Activated T-cell treated with anti-CD3 and anti-CD28 coated beads, Interleukin-2, amount 50 U/mL, for 1 hour (primary cell): ENCODE data around the gene CYB5D1.
"Not testable (repeated sequence)": the region's sequence is repeated elsewhere in the genome, so short reads cannot be mapped to it uniquely, and the experiment has no call there.

Experiments
- DNase-seq: peaks from one replicate; pipeline ENCODE4 v3.0.0-alpha.2; 2020

Gene CYB5D1

DNA sequence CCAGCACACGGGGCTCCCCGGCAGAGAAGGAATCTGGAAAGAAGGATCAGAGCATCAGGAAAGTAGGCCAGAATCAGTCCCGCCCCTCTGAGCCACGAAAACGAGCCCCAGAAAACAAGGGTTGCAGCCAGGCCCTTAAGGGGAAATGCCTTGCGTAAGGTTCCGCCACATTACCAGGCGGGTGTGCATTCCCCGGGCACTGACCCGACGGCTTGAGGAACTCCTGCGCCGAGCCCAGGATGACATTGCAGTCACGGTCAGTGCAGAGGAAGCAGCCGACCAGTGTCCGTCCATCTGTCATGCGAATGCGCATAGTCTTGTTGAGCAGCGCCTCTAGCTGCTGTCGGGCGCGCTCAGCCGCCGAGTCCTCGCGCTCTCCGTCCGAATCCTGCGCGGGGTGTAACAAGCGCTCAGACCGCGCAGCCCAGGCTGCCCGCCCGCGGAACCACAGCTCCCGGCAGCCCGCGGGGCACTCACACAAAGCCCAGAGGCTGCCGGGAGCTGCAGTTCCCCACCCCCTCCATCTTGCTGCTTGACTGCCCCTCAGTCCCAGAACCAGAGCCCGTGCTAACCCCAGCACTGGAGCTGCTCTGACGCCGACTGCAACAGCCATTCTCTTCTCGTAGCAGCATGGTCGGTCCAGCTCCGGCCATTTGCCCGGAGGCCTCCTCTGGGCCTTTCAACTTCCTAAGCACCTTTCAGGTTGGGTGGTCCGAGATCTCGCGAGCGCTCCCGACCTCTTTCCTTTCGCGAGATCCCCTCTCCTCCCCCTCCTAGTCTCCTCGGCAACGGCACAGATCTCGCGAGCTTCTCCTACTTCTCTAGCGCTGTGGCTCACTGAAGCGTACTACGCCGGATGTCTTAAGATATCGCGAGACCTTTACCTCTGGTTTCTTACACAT is 741 bp upstream of the CYB5D1 start, which contains the start of gene NAA38:
TSS of gene NAA38 (minus strand) at position 749 of the 902 bp plus-strand sequence. CDS start at position 653, 96 bp downstream.
- DNase-seq: peak; percentile 92

DNA sequence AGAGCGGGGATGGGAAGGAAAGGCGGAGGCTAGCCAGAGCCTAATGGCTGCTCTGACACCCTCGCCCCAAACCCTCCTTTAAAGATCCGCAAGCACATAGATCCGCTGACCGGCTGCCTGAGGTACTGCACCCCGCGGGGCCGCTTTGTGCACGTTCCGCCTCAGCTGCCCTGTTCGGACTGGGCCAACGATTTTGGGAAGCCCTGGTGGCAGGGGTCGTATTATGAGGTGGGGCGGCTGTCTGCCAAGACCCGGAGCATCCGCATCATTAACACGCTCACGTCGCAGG is 663 bp downstream of the CYB5D1 start:
- DNase-seq: peak; percentile 49

DNA sequence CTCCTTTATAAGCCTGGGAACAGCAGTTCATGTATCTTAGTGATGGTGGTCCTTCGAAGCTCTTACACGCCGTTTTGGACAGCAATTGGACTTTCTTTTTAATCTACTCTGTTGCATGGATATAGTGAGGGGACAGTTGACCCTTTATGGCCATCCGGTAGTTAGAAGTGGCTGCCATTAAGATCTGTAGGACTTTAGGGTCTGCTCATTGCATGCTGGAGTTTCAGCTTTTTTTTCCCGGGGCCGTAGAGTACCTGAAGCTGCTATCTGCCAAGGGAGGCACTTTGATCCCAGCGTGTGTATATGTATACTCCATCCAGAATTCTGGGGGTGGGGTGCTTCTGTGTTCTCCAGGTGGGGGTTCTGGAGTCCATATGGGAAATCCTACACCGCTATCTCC is 1.2 kb downstream of the CYB5D1 start:
- no peak for DNase-seq

DNA sequence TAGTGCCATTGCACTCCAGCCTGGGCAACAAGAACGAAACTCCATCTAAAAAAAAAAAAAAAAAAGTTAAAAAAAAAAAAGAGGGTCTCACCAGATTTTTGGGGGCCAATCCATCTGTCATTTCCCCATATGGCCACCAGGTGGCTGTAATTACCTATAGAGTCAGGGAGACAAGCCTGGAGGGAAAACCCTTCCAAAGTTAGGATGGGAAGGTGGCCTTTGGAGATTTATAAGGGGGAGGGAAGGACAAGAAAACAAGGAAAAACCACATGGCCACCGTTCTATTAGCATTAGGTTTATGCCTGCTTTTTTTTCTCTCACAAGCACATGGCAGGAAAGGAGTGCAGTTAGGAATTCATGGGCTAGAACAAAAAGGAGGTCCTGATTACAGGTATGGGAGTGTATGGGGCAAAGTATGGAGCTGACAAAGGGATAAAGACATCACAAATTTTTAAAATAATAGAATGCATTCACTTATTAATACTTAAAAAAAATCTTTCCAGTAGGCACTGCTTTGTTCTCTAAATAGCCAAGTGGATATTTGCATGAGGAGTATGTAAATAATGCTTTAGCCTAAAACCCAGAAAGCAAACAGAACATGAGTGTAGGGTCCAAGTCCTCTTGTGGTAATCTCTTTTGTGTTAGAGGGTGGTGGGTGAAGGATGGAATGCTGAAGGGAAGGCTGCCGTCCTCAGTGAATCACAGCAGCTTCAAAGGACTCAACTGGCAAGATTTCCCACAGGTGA is 5.1 kb downstream of the CYB5D1 start:
- DNase-seq: peak; percentile 40

DNA sequence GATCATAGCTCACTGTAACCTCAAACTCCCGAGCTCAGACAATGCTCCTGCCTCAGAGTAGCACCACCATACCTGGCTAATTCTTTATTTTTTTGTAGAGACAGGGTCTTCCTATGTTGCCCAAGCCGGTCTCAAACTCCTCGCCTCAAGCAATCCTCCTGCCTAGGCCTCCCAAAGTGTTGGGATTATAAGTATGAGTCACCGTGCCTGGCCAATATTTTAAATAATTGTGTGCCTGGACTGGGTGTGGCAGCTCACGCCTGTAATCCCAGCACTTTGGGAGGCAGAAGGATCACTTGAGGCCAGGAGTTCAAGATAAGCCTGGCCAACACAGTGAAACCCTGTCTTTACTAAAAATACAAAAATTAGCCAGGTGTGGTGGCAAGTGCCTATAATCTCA is 6.6 kb downstream of the CYB5D1 start:
- not testable (repeated sequence) for DNase-seq

DNA sequence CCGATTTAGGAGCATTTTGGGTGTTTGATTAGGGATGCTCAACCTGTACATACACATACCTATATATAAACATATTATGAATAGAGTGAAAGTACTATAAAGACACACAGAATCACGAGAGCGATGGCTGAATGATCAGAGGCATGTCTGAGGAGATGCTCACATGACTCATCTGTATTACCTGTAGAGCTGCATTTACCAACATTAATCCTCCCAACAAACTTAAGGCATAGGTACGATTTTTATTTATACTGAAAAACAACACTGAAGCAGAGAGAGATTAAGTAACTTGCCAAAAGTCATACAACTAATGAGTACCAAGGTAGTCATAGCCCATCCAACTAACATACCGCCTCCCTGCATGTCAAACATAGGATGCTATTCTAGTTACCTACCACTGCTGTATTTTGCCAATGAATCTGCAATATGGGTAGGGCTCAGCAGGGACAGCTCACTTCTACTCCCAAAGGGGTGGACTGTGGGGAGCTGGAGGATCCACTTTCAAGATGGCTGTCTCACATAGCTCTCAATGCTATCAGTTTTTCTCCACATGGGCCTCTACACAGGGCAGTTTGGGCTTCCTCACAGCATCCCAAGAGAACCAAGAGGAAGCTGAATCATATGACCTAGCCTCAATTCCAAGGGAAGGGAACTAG is 7.3 kb downstream of the CYB5D1 start:
- DNase-seq: no peak

DNA sequence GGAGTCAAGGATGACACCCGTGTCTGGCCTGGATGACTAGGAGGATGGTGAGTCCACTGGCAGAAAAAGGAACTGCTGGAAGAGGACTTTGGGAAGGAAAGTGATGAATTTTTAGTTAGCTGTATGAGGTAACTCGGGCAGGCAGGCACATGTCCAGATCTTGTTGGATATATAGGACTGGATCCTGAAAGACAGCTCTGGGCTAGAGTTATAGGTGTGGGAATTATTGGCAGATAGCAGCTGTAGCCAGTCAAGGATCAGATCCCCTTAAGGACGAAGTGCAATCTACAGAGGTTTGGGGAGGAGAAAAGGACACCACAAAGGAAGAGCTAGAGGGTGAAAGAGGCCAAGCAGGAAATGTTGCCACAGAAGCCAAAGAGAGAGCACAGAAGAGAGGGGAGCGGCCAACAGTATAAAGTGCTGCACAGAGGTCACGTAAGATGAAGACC is 10.1 kb downstream of the CYB5D1 start:
- no peak for DNase-seq

- no peak for DNase-seq
These were observed 15.2 kb downstream of the CYB5D1 start for GRCh38 chr17:7873051-7873450.

GRCh38 chr17:7875804-7876370 is 18.1 kb downstream of the CYB5D1 start:
- no peak for DNase-seq

DNA sequence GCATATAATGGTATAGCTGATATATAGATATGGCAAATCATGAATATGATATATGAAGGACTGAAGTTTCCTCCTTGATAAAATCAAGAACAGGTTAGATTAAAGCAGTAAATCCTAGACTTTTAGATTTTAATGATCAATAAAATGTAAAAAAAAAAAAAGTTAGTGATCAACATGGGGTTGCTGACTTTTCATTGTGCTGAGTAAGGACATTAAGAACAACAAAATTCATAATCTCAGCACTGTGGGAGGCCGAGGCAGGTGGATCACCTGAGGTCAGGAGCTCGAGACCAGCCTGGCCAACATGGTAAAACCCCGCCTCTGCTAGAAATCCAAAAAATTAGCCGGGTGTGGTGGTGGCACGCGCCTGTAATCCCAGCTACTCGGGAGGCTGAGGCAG is 20.4 kb downstream of the CYB5D1 start:
- no peak for DNase-seq

GRCh38 chr17:7880076-7880868 is 22.5 kb downstream of the CYB5D1 start:
- no peak for DNase-seq

DNA sequence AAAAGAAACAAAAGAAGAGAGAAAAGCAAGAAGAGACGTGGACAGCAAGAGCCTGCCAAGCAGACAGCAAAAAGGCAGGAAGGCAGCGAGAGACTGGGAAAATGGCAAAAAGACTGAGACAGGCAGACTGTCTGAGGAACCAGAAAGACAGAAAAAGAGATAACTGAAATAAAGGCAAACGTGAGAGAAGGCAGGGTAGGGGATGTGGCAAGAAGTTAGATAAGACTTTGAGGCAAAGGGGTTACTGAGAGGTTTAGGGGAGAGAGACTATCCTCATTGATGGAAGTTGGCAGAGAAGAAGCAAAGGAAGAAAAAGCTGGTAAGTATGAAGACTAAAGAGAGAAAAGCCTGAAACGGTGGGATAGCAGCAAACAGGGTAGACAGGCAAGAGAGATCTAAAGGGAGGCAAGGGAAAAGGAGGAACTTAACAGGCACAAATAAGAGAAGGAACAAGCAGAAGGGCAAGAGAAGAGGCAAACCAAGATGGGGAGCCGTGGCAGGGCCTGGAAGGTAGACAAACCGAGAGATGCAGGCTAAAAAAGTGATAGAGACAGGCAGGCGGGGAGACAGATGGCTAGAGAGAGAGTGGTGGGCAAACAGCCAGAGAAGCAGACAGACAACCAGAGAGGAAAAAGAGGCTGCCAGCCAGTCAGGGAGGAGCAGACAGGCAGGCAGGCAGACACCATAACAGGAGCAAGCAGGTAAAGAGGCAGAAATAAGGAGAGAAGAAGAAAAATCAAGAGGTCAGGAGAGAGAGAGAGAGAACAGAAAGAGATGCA is 23.7 kb downstream of the CYB5D1 start:
- DNase-seq: no peak

DNA sequence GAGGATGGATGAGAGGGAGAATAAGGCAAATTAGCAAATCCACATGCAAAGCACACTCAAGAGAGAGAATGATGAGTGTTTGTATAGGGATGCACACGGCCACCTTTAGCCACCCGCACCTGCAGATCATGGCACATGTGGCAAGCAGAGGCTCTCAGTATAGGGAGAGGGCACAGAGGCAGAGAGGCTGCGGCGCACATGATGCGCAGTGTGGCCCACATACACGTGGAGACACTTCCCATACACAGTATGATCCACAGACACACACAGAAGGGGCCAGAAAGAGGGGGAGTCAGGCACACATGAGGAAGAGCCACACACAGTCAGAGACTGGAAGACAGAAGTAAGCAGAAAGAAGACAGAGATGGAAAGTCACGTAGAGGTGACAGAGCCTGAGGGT is 24.3 kb downstream of the CYB5D1 start:
- DNase-seq: no peak

DNA sequence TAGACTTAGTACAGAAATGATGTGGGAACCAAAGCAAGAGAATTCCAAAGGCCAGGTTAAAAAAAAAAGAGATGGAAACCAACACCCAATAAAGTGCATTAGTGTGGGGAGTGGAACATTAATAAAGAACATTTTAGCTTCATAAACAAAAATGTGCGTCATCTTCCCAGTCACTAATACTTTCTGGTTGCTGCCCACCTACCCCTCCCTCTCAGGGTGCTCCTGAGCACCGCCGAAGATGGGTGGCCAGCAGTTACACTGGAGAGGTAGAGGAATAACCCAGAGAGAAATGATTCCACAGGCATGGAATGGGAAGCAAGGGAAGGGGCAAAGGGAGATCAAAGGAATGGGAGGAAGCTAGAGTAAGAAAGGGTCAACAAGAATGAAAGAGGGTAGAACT is 24.8 kb downstream of the CYB5D1 start:
- DNase-seq: no peak

- peak; percentile 45 for DNase-seq
These were observed 26.1 kb downstream of the CYB5D1 start for GRCh38 chr17:7883781-7884386.

DNA sequence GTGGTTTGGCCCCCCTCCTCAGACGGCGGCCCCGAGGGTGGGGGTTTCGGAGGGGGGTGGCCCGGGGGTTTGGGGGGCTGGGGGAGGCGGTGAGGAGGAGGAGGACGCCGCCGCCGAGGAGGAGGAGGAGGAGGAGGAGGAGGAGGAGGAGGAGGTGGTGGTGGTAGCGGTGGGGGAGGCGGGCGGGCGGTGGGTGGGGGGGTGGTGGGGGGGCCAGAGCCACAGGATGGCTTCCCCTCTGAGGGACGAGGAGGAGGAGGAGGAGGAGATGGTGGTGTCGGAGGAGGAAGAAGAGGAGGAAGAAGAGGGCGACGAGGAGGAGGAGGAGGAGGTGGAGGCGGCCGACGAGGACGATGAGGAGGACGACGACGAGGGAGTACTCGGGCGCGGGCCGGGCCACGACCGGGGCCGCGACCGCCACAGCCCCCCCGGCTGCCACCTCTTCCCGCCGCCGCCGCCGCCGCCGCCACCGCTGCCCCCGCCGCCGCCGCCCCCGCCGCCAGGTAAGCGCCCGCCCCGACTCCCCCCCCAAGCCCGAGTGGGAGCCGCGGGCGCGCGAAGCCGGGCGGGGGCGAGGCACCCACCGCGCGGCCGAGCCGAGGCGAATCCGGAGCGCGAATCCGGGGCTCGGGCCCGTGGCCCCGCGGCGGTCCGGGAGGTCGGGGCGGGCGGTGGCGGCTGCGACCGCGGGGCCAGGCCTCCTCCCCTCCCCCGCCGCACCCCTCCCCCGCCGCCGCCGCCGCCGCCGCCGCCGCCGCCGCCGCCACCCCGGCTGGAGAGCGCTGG is 27.0 kb downstream of the CYB5D1 start:
- DNase-seq: peak; percentile 66

- DNase-seq: peak; percentile 56
These were observed 27.8 kb downstream of the CYB5D1 start for GRCh38 chr17:7885367-7886226.

DNA sequence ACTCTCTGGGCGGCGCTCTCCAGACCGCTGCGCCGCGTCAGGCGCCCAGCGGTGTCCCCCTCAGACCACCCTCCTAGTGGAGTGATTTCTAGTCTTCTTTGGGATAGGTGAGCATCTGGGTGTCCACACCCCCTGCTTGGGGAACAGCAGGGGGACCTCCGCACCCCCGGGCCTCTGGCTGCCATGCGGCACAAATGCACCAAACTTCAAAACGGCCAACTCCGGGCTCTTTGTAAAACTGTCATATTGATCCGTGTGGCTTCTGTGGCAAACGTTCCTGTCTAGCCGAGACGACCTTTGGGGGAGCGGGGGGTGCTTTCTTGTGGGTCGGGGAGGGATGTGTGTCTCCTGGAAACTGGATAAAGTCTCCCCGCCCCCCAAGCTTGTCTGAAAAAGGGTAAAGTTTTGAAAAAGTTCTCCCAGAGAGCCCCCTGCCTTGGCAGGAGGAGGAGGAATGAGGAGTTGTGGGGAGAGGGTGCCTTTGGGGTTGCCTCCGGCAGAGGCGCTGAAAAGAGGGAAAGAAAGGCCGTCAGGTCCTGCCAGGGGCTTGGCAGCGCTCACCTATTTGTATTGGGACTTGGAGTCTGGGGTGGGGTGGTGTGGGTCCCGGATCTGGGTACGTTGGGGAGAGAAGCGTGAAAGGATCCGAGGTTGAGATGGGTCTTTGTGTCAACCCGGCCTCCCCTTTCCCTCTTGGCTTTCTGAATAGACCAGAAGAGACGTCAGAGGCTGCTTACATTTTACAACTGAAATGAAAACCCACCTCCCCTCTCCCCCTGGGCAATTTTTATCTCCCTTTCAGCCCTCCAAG is 28.6 kb downstream of the CYB5D1 start:
- peak; percentile 72 for DNase-seq
